ENCODE measurements around the gene PRORP. TPM values are rescaled to one million over a fixed set of nuclear protein-coding genes. Genes with fewer than 3 reads are reported as not detected.

The PRORP gene
- total RNA-seq = 23.2 and 41.8 TPM in 2 replicates

GRCh38 chr14:35121887-35122695 is at the start of gene PRORP, which contains the start of gene PPP2R3C:
Gene PRORP, plus strand, starts transcription at chr14:35122552. Its CDS starts 694 bp downstream, at chr14:35123246.
Gene PPP2R3C, minus strand, starts transcription at chr14:35121990. Its CDS starts 31 bp downstream, at chr14:35121959.

Other genes starting within 250 kb of the PRORP start
- gene BAZ1A, start 247.2 kb upstream of the PRORP start, total RNA-seq = 57.1 and 80.4 TPM in 2 replicates
- 73.5 and 108 TPM in 2 replicates for gene SRP54, start 139.6 kb upstream of the PRORP start, total RNA-seq
- 36.2 and 52.5 TPM in 2 replicates for gene FAM177A1, start 76.3 kb upstream of the PRORP start, total RNA-seq
- gene PPP2R3C, start 562 bp upstream of the PRORP start, total RNA-seq = 18.7 and 20.2 TPM in 2 replicates
- gene PSMA6, start 169.8 kb downstream of the PRORP start, total RNA-seq = 140 and 204 TPM in 2 replicates

Measured in nasal cavity respiratory epithelium epithelial cell of viscerocranial mucosa (primary cell).